Ovary (tissue), 3 donors: ENCODE data around the gene RGS6.

ENCODE experiments used
- CTCF ChIP-seq, 3 donors: fragments of 450-650 bp in 2 of 3; fragments of 200-600 bp in 1 of 3; IDR thresholded peaks; one replicate each; pipeline versions ENCODE4 v1.5.1 to v1.8.0; 2016 to 2022; ENCODE audit warnings: antibody characterized with exemption in 3 of 3, mild to moderate bottlenecking in 1 of 3
- EP300 ChIP-seq: sonication (generic); formaldehyde crosslinking; IDR thresholded peaks from one replicate; pipeline ENCODE4 v1.6.1; 2017; ENCODE audit warnings: antibody characterized with exemption
- donor health status: DM: no; HTN: no; CAD: no.

GRCh38 chr14:72301352-72301751 lies 369.1 kb downstream of the RGS6 start:
- TF ChIP-seq CTCF (IDR thresholded peaks at IDR 0.05) (no peak), EP300 (no peak)
